ENCODE measurements around the gene LIN37.

The LIN37 gene

DNA sequence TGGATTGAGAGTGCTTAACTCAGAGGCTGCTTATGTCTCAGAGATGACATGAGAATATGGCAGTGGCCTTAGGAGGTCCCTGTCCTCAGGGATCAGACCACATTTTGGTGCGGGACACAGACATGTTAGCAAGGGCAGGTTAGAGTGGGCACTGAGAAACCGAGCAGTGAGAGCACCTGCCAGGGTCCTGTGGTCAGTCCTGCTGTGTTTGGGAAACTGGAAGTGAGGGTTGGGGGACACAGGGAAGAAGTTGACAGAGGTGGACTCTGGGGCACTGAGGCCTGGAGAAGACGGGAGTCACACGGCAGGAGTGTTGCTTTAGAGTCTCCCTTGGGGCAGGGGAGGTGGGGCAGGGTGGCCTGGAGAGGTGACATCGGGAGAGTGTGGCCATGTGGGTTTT is 13.5 kb upstream of the LIN37 start:
- DNase-seq (ENCODE audit: low spot score) = no peak

- DNase-seq (ENCODE audit: low spot score) = no peak
These were observed 11.2 kb upstream of the LIN37 start for GRCh38 chr19:35736913-35737886.

- DNase-seq (ENCODE audit: low spot score) = no peak
These were observed 10.1 kb upstream of the LIN37 start for GRCh38 chr19:35738021-35738886.

GRCh38 chr19:35738887-35739229 is 9.5 kb upstream of the LIN37 start:
- no peak for DNase-seq (ENCODE audit: low spot score)

DNA sequence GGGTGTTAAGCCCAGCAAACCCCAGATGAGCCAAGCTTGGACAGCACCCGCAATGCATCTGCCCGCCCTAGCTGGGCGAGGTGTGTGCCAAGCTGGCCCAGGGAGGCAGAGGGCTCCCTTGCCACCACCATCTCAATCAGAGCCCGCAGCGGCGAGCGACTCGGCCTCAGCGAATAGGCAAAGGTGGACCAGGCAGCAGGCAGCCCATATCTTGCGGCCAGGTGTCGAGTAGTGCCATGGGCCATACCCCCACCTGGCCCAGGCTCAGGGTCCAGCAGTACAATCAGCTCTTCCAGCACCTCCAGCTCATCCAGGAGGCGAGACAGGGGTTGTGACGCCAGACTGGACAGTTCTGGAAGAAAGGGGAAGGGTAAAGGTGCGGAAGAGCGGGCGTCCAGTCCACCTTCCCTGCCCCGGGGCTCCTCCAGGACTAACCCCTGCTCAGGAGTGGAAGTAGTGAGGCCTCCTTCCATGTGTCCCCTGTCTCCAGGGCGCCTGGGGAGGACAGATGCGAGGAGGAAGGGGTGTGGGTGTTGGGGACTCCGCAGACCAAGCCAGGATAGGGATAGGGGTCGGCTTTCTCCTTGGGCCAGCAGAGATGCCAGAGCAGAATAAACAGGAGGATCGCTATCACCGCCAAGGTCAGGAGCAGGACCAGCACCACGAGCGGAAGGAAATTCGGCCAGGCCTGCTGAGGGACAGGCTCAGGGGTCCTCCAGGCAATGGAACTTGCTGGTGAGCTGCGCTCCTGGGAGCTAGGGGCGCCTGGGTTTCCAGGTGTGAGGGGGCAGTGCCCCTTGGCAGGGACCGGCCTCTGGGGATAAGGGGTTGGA is 8.9 kb upstream of the LIN37 start:
- DNase-seq (ENCODE audit: low spot score) = no peak

GRCh38 chr19:35740108-35740422 is 8.3 kb upstream of the LIN37 start:
- no peak for DNase-seq (ENCODE audit: low spot score)

GRCh38 chr19:35740423-35741202 is 7.8 kb upstream of the LIN37 start:
- peak; percentile 98 for DNase-seq (ENCODE audit: low spot score)

DNA sequence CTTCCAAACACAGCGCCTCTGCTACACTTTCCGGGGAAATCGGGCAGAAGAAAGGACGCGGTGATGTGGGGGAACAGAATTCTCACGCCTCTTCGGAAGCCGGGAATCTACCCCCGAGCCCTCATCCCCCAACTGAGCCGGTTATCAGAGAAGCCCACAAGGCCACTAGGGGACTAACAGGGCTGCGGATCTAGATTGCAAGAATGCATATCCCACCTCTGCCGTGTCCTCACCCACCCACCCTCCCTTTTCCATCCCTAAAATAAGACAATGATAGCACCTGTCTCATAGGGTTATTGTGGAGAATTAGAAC is 7.2 kb upstream of the LIN37 start:
- DNase-seq (ENCODE audit: low spot score) = no peak

DNA sequence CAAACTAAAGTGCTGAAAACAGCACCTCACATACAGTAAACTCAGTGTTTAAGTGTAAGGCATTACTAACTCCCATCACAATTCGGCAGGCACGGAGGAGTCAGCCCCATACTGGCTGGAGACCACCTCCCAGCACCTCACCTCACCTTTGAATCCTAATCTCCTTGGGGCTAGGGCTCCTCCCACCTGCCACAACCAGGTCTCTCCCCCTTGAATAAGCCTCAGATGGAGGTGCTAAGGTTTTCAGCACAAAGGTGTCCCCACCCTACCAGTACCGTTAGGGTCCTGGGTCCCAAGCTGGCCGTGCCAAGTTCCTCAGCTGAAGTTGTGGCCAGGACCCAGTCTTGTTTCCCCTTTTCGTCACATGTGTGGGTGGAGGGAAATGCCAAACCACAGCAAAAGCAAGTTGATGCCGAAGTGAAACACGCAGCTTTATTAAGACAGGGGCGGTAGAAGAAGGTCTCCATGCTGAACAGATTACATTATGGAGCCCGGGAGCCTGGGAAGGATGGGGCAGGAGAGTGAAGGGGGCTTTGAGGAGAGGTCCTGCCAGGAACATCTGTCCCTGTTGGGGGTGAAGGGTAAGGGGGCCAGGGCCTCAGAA is 6.2 kb upstream of the LIN37 start, which contains the start of gene IGFLR1:
Gene IGFLR1 (minus strand): TSS at position 332 of the 604 bp plus-strand sequence. CDS start 1,272 bp downstream, outside the sequence.
- DNase-seq (ENCODE audit: low spot score) = peak; percentile 74

- no peak for DNase-seq (ENCODE audit: low spot score)
These were observed 4.5 kb upstream of the LIN37 start for GRCh38 chr19:35743640-35744429.

DNA sequence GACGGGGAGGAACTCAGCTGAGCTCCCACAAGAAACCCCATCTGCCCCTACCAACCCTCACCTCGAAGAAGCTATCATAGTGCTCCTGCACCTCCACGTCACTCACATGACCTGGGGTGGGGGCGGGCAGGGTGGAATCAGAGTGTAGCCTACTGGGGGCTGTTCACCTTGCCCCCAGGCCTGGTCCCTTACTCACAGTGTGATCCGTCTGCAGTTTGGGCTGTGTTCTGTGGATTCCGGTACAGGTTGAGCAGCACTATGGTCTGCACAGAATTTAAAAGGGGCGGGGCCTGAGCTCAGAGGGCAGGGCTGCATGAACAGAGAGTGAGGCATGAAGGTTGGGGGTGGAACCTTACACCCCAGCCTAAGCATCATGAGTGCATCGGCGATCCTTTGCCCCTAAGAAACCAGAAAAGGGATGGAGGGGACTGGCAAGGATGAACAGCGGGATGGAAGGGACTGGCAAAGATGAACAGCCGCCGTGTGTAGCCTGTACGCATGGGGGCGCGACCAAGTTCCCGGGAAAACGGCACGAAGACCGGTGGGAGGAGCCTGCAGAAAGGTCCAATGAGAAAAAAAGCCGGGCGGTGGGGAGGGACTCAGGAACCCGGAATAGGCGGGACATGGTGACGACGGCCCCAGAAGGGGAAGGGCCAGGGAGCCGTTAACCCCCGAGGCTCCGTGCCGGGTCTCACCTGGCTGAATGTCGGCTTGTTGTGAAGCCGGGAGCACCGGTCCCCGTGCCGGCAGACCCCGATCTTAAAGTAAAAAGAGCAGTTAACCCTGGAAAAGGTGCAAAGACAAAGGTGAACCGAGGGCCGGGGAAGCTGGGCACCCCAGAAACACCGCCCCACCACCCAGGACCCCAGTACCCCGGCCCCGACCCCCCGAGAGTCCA is 3.7 kb upstream of the LIN37 start:
- DNase-seq (ENCODE audit: low spot score) = peak; percentile 97

DNA sequence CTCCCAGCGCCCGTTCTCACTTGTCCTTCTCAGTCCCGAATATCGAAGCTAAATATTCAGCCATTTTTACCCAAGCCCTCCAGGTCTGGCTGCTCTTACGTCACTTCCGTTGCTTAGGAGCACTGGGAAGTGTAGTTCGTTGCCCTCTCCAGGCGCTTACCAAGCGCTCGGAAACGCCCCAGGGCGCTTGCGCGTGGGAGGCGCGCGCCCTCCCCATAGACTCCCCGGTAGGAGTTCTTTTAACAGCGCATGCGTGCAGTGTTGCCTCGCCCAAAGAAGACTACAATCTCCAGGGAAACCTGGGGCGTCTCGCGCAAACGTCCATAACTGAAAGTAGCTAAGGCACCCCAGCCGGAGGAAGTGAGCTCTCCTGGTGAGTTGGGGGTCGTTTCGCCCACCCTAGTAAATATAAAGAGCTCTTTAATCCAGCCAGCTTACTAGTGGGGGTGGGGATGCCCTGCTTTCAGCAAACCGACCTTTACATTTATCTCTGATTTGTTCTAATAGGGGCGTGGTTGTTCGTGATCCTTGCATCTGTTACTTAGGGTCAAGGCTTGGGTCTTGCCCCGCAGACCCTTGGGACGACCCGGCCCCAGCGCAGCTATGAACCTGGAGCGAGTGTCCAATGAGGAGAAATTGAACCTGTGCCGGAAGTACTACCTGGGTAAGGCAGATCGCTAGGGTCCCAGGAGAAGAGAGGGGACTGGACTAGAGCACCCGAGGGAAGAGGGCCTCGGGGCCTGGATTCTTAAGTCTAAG is 2.9 kb upstream of the LIN37 start, which contains the start of the genes PSENEN and U2AF1L4:
Gene PSENEN (plus strand): TSS at position 324 of the 759 bp plus-strand sequence. CDS start 280 bp downstream, at position 604.
Gene U2AF1L4 (minus strand): TSS at position 91 of the 759 bp plus-strand sequence. CDS start 27 bp downstream, at position 64.
- peak; percentile 100 for DNase-seq (ENCODE audit: low spot score)

DNA sequence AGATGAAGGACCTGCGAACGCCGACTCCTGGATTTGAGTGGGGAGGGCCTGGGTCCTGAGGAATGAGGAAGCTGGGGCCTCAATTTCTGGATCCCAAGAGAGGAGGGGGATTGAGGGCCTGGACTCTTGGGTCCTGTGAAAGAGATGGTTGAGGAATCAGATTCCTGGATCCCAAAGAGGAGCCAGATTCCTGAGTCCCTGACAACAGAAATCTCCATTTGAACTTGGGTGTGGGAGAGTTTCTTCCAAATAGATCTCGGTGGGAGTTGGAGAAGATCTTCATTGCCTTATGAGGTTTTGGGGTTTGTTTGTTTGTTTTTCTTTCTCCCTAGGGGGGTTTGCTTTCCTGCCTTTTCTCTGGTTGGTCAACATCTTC is 2.3 kb upstream of the LIN37 start:
- no peak for DNase-seq (ENCODE audit: low spot score)

DNA sequence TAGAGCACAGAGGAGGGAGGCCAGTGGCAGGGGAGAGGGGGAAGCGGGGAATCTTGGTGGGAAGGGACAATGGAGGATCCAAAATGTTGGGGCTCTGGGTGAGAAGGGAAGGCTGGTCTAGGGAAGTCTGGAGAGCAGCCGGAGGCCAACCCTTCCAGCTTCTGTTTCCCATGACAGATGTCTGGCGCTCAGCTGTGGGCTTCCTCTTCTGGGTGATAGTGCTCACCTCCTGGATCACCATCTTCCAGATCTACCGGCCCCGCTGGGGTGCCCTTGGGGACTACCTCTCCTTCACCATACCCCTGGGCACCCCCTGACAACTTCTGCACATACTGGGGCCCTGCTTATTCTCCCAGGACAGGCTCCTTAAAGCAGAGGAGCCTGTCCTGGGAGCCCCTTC is 1.8 kb upstream of the LIN37 start:
- DNase-seq (ENCODE audit: low spot score) = no peak

DNA sequence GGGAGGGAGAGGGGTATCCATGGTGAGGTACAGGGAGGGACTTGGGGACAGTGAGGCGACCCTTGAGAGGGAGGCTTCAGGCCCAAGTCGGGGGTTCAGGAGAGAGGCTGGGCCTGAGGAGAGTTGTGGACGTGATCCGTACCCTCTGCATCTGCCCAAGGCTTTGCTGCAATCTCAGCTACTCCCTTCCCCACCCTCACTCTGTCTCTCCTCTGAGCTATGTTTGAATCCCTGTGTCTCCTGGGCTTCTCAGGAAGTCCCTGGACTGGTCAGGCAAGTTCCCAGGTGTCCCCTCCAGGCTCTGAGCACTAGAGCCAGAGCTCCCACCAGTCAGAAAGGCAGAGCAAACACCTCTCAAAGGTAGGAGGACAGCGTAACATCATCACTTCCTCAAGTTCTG is 1.8 kb downstream of the LIN37 start:
- no peak for DNase-seq (ENCODE audit: low spot score)

DNA sequence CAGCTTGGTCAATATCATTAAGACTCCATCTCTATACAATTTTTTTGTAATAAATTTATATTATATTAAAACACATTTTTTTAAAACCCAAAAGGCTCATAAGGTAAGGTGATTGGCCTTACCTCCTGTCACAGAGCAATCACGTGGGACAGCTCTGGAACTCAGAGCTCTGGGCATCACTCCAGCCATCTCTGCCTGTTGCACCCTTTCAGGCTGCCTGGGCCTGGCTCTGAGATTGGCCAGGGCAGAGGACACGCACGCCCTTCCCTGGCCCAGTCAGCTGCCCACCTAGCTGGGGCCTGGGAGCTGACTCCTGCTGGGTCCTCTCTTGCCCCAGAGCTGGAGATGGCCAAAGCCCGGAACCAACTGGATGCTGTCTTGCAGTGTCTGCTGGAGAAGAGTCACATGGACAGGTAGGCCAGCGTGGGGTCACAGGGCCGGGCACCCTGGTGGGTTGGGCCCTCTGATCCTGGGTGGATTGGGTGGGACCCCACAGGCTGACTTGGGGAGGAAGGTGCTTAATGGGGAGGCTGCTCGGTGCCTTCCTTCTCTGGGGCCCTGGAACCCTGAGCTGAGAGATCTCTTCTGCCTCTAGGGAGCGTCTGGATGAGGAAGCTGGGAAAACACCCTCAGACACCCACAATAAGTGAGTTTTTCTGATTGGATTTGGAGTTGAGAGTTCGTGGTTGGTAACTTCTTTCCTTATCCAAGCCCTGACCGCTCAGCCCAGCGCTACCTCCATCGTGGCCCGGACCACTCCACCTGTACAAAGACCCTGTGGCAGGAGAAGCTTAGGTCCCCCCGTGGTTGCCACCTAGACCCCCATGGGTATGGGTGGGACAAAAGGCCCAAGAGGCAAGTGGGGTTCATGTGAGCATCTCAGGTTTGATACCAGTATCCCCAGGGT is 3.7 kb downstream of the LIN37 start:
- no peak for DNase-seq (ENCODE audit: low spot score)

DNA sequence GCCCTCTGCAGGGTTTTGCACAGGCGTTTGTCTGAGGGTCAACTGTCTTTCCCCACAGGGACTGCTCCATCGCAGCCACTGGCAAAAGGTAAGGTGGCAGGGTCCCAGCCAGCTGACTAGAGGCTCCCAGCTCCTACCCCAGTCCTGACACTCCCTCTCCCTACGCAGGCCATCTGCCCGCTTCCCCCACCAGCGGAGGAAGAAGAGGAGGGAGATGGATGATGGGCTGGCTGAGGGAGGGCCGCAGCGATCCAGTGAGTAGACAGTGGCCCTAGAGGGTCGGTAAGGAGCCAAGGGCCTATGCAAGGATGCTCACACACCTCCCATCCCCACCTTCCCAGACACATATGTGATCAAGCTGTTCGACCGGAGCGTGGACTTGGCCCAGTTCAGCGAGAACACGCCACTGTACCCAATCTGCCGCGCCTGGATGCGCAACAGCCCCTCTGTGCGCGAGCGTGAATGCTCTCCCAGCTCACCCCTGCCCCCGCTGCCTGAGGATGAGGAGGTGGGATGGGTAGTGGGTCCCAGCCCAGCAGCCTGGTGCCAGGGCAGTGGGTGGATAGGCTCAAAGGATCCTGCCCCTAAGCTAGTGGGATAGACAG is 4.5 kb downstream of the LIN37 start:
- DNase-seq (ENCODE audit: low spot score) = no peak

All from pons (tissue), 1 donor.